A549 (cell line): ENCODE measurements around the gene HOXA10. TPM values are rescaled to one million over a fixed set of nuclear protein-coding genes. Genes with fewer than 3 reads are reported as not detected.

Source experiments
- CBX2 ChIP-seq: fragments of 200-600 bp; sonication (generic); IDR thresholded peaks from 2 replicates; pipeline ENCODE4 v1.6.1; 2016; ENCODE audit warnings: low read depth, mild to moderate bottlenecking, borderline replicate concordance
- CEBPB ChIP-seq, 2 experiments: fragments of >200 bp in 1 of 2; sonication (Bioruptor Twin) in 1 of 2; formaldehyde crosslinking in 1 of 2; IDR thresholded peaks; 2 replicates each; pipeline ENCODE4 v1.6.1; 2012 to 2016
- CHD2 ChIP-seq: fragments of 150-350 bp; IDR thresholded peaks from 2 replicates; pipeline ENCODE4 v1.6.1; 2014; ENCODE audit warnings: low read length; ENCODE audit not compliant: partially characterized antibody
- CHD4 ChIP-seq: fragments of 200-600 bp; sonication (generic); IDR thresholded peaks from 2 replicates; pipeline ENCODE4 v1.6.1; 2016; ENCODE audit warnings: antibody characterized with exemption, mild to moderate bottlenecking, borderline replicate concordance
- EHMT2 ChIP-seq: fragments of 200-600 bp; sonication (generic); IDR thresholded peaks from 2 replicates; pipeline ENCODE4 v1.6.1; 2016; ENCODE audit warnings: antibody characterized with exemption, low read depth, mild to moderate bottlenecking, moderate library complexity
- EP300 ChIP-seq, 2 experiments: fragments of >200 bp; sonication (Bioruptor Twin); formaldehyde crosslinking; IDR thresholded peaks; 2 replicates in 1 of 2; 3 replicates in 1 of 2; pipeline ENCODE4 v1.6.1; 2016 to 2017
- ESRRA ChIP-seq: fragments of 150-350 bp; IDR thresholded peaks from 2 replicates; pipeline ENCODE4 v1.6.1; 2014; ENCODE audit warnings: mild to moderate bottlenecking, low read length, borderline replicate concordance
- FOSB ChIP-seq: fragments of 250-450 bp; sonication (Bioruptor Pico); IDR thresholded peaks from 2 replicates; pipeline ENCODE4 v1.5.0; 2020; ENCODE audit warnings: mild to moderate bottlenecking, moderate library complexity
- FOSL2 ChIP-seq, 2 experiments: fragments of 450-650 bp in 1 of 2; fragments of >200 bp in 1 of 2; sonication (Bioruptor Twin) in 1 of 2; formaldehyde crosslinking; IDR thresholded peaks; 2 replicates each; pipeline versions ENCODE4 v1.5.0 to v1.6.1; 2016 to 2020; ENCODE audit warnings: mild to moderate bottlenecking in 1 of 2, moderate library complexity in 1 of 2
- FOXS1 ChIP-seq: fragments of 250-450 bp; sonication (Bioruptor Pico); IDR thresholded peaks from 2 replicates; pipeline ENCODE4 v1.5.0; 2020; ENCODE audit warnings: mild to moderate bottlenecking, moderate library complexity
- GATA3 ChIP-seq: IDR thresholded peaks from 2 replicates; pipeline ENCODE4 v1.6.1; 2012; ENCODE audit warnings: borderline replicate concordance
- HDAC2 ChIP-seq: fragments of 200-600 bp; sonication (generic); IDR thresholded peaks from 2 replicates; pipeline ENCODE4 v1.6.1; 2016
- HOXB5 ChIP-seq: fragments of 250-450 bp; sonication (Bioruptor Pico); IDR thresholded peaks from 2 replicates; pipeline ENCODE4 v1.5.0; 2020; ENCODE audit warnings: mild to moderate bottlenecking, moderate library complexity
- MAFK ChIP-seq: fragments of 450-650 bp; IDR thresholded peaks from 2 replicates; pipeline ENCODE4 v1.6.1; 2014; ENCODE audit not compliant: partially characterized antibody
- MAZ ChIP-seq: fragments of 150-350 bp; IDR thresholded peaks from 2 replicates; pipeline ENCODE4 v1.6.1; 2014; ENCODE audit warnings: antibody characterized with exemption, low read depth, low read length, borderline replicate concordance
- NFE2L2 ChIP-seq: fragments of 150-350 bp; conservative IDR thresholded peaks from 2 replicates; pipeline ENCODE4 v1.6.1; 2014; ENCODE audit warnings: low read length
- NR3C1 ChIP-seq: fragments of >200 bp; sonication (Bioruptor Twin); formaldehyde crosslinking; IDR thresholded peaks from 3 replicates; pipeline ENCODE4 v1.6.1; 2017
- PHF8 ChIP-seq: fragments of 200-600 bp; sonication (generic); IDR thresholded peaks from 2 replicates; pipeline ENCODE4 v1.6.1; 2016; ENCODE audit warnings: low read depth, mild to moderate bottlenecking, antibody characterized with exemption, moderate library complexity, borderline replicate concordance
- RAD21 ChIP-seq, 2 experiments: fragments of >200 bp in 1 of 2; sonication (Bioruptor Twin) in 1 of 2; formaldehyde crosslinking in 1 of 2; IDR thresholded peaks in 1 of 2; conservative IDR thresholded peaks in 1 of 2; 2 replicates in 1 of 2; 3 replicates in 1 of 2; pipeline ENCODE4 v1.6.1; 2012 to 2018; ENCODE audit warnings: inconsistent platforms in 1 of 2
- RNF2 ChIP-seq: fragments of 200-600 bp; sonication (generic); IDR thresholded peaks from 2 replicates; pipeline ENCODE4 v1.6.1; 2016; ENCODE audit warnings: low read depth, mild to moderate bottlenecking, antibody characterized with exemption, moderate library complexity, borderline replicate concordance
- SREBF2 ChIP-seq: fragments of 450-650 bp; IDR thresholded peaks from 2 replicates; pipeline ENCODE4 v1.6.1; 2014; ENCODE audit warnings: mild to moderate bottlenecking, moderate library complexity
- TFCP2L1 ChIP-seq: fragments of 250-450 bp; sonication (Bioruptor Pico); IDR thresholded peaks from 2 replicates; pipeline ENCODE4 v1.5.0; 2021; ENCODE audit warnings: mild to moderate bottlenecking
- TP53 ChIP-seq: fragments of 250-450 bp; sonication (Bioruptor Pico); IDR thresholded peaks from 2 replicates; pipeline ENCODE4 v1.5.0; 2021; ENCODE audit warnings: mild to moderate bottlenecking, moderate library complexity
- ZC3H11A ChIP-seq: fragments of 450-650 bp; IDR thresholded peaks from 2 replicates; pipeline ENCODE4 v1.6.1; 2014; ENCODE audit warnings: antibody characterized with exemption, mild to moderate bottlenecking
- ZFP36 ChIP-seq: fragments of 450-650 bp; IDR thresholded peaks from 2 replicates; pipeline ENCODE4 v1.6.1; 2014; ENCODE audit warnings: borderline replicate concordance; ENCODE audit not compliant: partially characterized antibody
- ZSCAN20 ChIP-seq: fragments of 250-450 bp; sonication (Bioruptor Pico); IDR thresholded peaks from 2 replicates; pipeline ENCODE4 v1.8.0; 2022; ENCODE audit warnings: mild to moderate bottlenecking, moderate library complexity
- polyA plus RNA-seq, 4 experiments: library from polyadenylated mRNA; depleted of rRNA in 3 of 4; stranded (reverse); fragments of >200 nt; fragmentation: RNase III in 1 of 4; extraction: RNeasy Plus Mini Kit Qiagen cat#74134 plus additional on column Dnase treatment in 1 of 4; gene quantifications; 2 replicates in 3 of 4; 3 replicates in 1 of 4; pipeline ENCODE4 v1.2.3, GENCODE V29; 2011 to 2017
- TF ChIP-seq, protein P1 (sequence below): fragments of 150-350 bp; IDR thresholded peaks from 2 replicates; pipeline ENCODE4 v1.6.1; 2014; ENCODE audit warnings: low read depth, mild to moderate bottlenecking, low read length
- TF ChIP-seq, protein P2 (sequence below): fragments of >200 bp; sonication (Bioruptor Twin); formaldehyde crosslinking; IDR thresholded peaks from 3 replicates; pipeline ENCODE4 v1.6.1; 2016
- TF ChIP-seq, protein P3 (sequence below): IDR thresholded peaks from 2 replicates; pipeline ENCODE4 v1.6.1; 2012
- TF ChIP-seq, protein P4 (sequence below): fragments of 450-650 bp; IDR thresholded peaks from 2 replicates; pipeline ENCODE4 v1.6.1; 2014; ENCODE audit warnings: antibody characterized with exemption
- TF ChIP-seq, protein P5 (sequence below): IDR thresholded peaks from 2 replicates; pipeline ENCODE4 v1.6.1; 2012
- TF ChIP-seq, protein P6 (sequence below): fragments of 200-600 bp; sonication (generic); IDR thresholded peaks from 2 replicates; pipeline ENCODE4 v1.6.1; 2016; ENCODE audit warnings: antibody characterized with exemption, mild to moderate bottlenecking, moderate library complexity
- TF ChIP-seq, protein P7 (sequence below): fragments of >200 bp; sonication (Bioruptor Twin); formaldehyde crosslinking; IDR thresholded peaks from 2 replicates; pipeline ENCODE4 v1.6.1; 2016

Gene HOXA10
- polyA plus RNA-seq, 2 of the 4 experiments (the other 2 are of a cell fraction), result 5.2 to 7.7 TPM

DNA sequence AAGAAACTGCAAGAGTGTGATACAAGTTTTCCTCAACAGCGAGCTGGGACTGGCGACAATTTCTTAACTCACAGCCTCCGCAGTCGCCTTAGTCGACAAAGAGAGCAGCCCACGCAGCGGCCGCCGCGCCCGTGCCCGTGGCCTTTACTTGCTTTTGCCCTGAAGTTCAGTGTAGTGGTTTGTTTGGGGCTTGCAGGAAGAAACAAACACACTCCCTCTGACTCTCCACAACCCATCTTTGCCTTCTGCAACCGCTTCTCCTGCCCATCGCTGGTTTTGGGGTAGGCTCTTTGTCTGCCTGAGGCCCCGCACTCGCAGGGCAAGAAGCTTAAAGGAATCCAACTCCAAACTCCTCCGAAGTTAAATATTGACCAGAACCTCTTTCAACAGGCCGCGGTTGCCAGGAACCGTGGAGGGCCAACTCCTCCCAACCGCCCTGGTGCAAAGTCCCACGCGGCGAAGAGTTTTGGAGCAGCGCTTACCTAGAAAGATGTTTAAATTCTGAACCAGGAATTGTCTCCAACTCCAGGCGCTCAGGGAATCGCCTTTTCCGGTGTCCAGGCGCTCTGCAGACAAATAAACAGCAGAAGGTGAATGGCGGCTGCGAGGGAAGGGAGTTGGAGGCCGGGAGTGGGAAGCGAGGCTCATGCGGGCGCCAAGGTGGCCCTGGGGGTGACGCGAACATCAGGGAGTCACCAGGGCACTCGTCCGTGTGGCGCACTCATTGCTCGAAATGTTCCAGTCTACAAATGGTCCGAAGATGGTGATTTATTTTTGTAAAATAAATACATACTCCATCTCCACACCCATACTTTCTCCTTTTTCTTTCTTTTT is 51.8 kb downstream of the HOXA10 start (continued):
- TF ChIP-seq, protein P1, sequence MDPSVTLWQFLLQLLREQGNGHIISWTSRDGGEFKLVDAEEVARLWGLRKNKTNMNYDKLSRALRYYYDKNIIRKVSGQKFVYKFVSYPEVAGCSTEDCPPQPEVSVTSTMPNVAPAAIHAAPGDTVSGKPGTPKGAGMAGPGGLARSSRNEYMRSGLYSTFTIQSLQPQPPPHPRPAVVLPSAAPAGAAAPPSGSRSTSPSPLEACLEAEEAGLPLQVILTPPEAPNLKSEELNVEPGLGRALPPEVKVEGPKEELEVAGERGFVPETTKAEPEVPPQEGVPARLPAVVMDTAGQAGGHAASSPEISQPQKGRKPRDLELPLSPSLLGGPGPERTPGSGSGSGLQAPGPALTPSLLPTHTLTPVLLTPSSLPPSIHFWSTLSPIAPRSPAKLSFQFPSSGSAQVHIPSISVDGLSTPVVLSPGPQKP, result no peak
- TF ChIP-seq TFCP2L1 (CRISPR knock-in tag) (no peak), RNF2 (no peak), ZFP36 (no peak), ESRRA (no peak), CHD2 (no peak), EHMT2 (no peak), NFE2L2 (no peak), FOXS1 (no peak), MAFK (no peak), HOXB5 (no peak), TP53 (CRISPR knock-in tag) (no peak), EP300 (IDR thresholded peaks at IDR 0.05) (no peak), MAZ (no peak), FOSB (CRISPR knock-in tag) (no peak), CBX2 (no peak), GATA3 (no peak), RAD21 (conservative IDR thresholded peaks at IDR 0.05 in 1 of 2, IDR thresholded peaks at IDR 0.05 in 1 of 2) (0 out of 5 replicates have a peak, but pooled peaks of 1 of the 2 experiments have one; percentile 11), CHD4 (no peak), NR3C1 (no peak), ZC3H11A (no peak), HDAC2 (no peak; the same call in 1 of the 2 replicates), PHF8 (peak; percentile 30; the same call in 1 of the 2 replicates), ZSCAN20 (no peak), SREBF2 (no peak), FOSL2 (IDR thresholded peaks at IDR 0.05) (no peak), FOSL2 (CRISPR knock-in tag; IDR thresholded peaks at IDR 0.05) (no peak), CEBPB (IDR thresholded peaks at IDR 0.05) (no peak)
- TF ChIP-seq, protein P2, sequence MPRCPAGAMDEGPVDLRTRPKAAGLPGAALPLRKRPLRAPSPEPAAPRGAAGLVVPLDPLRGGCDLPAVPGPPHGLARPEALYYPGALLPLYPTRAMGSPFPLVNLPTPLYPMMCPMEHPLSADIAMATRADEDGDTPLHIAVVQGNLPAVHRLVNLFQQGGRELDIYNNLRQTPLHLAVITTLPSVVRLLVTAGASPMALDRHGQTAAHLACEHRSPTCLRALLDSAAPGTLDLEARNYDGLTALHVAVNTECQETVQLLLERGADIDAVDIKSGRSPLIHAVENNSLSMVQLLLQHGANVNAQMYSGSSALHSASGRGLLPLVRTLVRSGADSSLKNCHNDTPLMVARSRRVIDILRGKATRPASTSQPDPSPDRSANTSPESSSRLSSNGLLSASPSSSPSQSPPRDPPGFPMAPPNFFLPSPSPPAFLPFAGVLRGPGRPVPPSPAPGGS, result no peak
- TF ChIP-seq, protein P3, sequence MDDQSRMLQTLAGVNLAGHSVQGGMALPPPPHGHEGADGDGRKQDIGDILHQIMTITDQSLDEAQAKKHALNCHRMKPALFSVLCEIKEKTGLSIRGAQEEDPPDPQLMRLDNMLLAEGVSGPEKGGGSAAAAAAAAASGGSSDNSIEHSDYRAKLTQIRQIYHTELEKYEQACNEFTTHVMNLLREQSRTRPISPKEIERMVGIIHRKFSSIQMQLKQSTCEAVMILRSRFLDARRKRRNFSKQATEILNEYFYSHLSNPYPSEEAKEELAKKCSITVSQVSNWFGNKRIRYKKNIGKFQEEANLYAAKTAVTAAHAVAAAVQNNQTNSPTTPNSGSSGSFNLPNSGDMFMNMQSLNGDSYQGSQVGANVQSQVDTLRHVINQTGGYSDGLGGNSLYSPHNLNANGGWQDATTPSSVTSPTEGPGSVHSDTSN, result no peak
- TF ChIP-seq, protein P4, sequence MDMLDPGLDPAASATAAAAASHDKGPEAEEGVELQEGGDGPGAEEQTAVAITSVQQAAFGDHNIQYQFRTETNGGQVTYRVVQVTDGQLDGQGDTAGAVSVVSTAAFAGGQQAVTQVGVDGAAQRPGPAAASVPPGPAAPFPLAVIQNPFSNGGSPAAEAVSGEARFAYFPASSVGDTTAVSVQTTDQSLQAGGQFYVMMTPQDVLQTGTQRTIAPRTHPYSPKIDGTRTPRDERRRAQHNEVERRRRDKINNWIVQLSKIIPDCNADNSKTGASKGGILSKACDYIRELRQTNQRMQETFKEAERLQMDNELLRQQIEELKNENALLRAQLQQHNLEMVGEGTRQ, result no peak
- TF ChIP-seq, protein P5, sequence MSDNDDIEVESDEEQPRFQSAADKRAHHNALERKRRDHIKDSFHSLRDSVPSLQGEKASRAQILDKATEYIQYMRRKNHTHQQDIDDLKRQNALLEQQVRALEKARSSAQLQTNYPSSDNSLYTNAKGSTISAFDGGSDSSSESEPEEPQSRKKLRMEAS, result peak; percentile 68
- TF ChIP-seq, protein P6, sequence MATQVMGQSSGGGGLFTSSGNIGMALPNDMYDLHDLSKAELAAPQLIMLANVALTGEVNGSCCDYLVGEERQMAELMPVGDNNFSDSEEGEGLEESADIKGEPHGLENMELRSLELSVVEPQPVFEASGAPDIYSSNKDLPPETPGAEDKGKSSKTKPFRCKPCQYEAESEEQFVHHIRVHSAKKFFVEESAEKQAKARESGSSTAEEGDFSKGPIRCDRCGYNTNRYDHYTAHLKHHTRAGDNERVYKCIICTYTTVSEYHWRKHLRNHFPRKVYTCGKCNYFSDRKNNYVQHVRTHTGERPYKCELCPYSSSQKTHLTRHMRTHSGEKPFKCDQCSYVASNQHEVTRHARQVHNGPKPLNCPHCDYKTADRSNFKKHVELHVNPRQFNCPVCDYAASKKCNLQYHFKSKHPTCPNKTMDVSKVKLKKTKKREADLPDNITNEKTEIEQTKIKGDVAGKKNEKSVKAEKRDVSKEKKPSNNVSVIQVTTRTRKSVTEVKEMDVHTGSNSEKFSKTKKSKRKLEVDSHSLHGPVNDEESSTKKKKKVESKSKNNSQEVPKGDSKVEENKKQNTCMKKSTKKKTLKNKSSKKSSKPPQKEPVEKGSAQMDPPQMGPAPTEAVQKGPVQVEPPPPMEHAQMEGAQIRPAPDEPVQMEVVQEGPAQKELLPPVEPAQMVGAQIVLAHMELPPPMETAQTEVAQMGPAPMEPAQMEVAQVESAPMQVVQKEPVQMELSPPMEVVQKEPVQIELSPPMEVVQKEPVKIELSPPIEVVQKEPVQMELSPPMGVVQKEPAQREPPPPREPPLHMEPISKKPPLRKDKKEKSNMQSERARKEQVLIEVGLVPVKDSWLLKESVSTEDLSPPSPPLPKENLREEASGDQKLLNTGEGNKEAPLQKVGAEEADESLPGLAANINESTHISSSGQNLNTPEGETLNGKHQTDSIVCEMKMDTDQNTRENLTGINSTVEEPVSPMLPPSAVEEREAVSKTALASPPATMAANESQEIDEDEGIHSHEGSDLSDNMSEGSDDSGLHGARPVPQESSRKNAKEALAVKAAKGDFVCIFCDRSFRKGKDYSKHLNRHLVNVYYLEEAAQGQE, result no peak
- TF ChIP-seq, protein P7, sequence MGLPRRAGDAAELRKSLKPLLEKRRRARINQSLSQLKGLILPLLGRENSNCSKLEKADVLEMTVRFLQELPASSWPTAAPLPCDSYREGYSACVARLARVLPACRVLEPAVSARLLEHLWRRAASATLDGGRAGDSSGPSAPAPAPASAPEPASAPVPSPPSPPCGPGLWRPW, result no peak
